GM12892 (cell line): ENCODE data around the gene ICE1.

Experiments used
- DNase-seq: peaks from one replicate; pipeline ENCODE4 v3.0.0; 2011; ENCODE audit not compliant: insufficient read length
- FAIRE-seq: peaks from 2 replicates; lab custom pipeline; 2011; peaks lifted over from hg19 to GRCh38; lab: Jason Lieb, UNC
- POLR2A ChIP-seq: IDR thresholded peaks from 2 replicates; pipeline ENCODE4 v1.6.1; 2011; ENCODE audit warnings: low read depth, low read length, control low read depth
- POLR2AphosphoS5 ChIP-seq: IDR thresholded peaks from 2 replicates; pipeline ENCODE4 v1.6.1; 2011; ENCODE audit warnings: low read depth, low read length, control low read depth
- TAF1 ChIP-seq: IDR thresholded peaks from 2 replicates; pipeline ENCODE4 v1.6.1; 2011; ENCODE audit warnings: low read depth, mild to moderate bottlenecking, control low read depth, low read length, borderline replicate concordance

Gene ICE1

GRCh38 chr5:5432020-5432707, 9.7 kb downstream of the ICE1 start:
- no peak for TF ChIP-seq TAF1
- no peak for TF ChIP-seq POLR2AphosphoS5
- TF ChIP-seq POLR2A, result no peak
- no peak for FAIRE-seq
- no peak for DNase-seq

GRCh38 chr5:5436203-5436760, 13.8 kb downstream of the ICE1 start:
- TF ChIP-seq TAF1 (no peak), POLR2A (no peak), POLR2AphosphoS5 (no peak)
- FAIRE-seq (no peak), DNase-seq (no peak)

DNA sequence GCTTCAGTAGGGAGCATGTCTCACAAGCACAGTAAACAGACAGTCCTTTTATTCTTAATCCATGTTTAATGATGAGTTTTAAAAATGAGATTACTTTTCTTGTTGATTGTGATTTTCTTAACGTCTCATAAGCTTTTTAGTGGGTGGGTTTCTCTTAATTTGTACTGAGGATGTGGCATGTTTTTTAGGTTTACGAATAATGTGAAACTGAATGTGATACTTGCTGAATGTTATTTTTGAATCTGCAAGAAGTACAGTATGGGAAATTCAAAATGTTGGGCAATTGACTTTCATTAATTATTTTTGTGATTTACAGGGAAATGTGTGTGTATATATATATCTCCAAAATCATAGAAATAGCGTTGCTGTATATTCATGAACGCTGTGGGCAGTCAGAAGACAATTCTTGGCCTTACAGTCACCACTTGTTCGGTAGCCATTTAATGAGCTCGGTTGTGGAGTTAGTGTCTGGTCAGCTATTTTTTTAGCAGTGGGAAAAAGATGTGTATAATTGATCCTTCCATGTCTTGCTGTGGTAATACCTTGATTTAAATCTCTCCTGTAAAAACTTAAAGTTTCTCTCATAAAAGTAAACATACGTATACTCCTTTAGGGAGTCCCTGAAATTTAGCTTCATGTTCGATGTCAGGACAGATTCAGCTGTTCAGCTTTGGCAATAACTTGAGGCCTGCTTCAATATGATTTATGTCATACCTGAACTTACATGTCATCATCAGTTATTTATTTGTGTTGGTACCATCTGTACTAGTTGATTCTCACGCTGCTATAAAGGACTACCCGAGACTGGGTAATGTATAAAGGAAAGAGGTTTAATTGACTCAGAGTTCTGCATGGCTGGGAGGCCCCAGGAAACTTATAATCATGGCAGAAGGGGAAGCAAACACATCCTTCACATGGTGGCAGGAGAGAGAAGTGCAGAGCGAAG, 15.0 kb downstream of the ICE1 start:
- DNase-seq, result no peak
- no peak for TF ChIP-seq POLR2AphosphoS5
- TF ChIP-seq POLR2A, result no peak
- TF ChIP-seq TAF1, result no peak
- FAIRE-seq, result no peak

DNA sequence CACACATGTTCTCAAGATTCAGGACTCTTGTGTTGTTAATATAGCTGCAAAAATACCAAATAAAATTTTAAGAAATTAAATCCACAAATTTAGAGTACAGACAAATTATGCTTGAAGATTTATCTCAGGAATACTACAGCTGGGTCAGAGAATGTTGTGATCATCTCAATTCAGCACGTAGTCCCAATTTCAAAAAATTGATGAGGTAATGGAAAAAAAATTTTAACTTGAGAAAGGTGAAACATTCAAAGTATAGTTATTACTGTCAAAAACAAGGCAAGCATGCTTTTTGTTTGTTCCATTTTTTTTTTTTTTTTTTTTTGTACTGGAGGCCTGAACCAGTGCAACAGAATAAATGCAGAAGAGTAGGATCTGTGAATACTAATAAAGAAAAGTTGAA, 29.4 kb downstream of the ICE1 start:
- TF ChIP-seq TAF1 (no peak), POLR2A (no peak), POLR2AphosphoS5 (no peak)
- FAIRE-seq, result no peak

DNA sequence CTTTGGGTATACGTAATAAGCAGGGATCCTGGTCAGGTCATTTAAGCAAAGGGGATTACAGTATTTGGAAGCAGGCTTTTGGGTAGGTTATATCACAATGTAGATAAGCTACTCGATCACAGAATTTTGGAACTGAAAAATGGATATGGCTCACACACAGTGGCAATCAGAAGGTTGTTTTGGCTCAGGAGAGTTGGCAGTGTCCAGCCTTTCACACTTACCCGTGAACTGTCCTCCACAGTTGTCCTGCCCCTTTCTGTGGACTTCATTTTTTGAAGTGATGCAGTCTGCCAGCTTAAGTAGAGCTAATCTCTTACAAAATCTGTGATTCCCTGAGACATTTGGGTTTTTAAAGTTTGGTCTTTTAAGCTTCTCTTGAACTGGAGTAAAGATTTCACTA, 30.7 kb downstream of the ICE1 start:
- DNase-seq, result no peak
- no peak for TF ChIP-seq TAF1
- TF ChIP-seq POLR2A, result no peak
- no peak for TF ChIP-seq POLR2AphosphoS5
- no peak for FAIRE-seq

More for the DNA sequence above, 29.4 kb downstream of the ICE1 start:
- DNase-seq, result no peak

- TF ChIP-seq POLR2A (no peak), TAF1 (no peak), POLR2AphosphoS5 (no peak)
- FAIRE-seq, result no peak
- no peak for DNase-seq
These were observed 31.9 kb downstream of the ICE1 start for GRCh38 chr5:5454391-5454790.

DNA sequence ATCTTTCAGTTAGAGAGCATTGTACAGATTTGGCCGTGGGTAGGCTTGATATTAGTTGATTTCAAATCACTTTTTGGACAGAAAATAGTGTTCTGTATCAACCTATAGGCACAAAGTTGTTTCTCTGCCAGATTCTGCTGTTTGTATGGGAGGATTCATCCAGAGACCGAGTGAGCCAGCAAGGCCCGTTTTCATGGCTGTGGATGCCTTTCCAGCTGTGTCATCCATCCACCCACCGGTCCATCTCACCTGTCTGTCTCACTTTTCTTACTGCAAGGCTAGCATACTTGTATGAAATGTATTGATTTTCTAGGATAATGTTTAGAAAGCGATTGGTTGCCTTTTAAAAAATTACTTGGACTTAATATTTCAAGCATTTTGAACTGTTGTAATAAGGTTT, 34.4 kb downstream of the ICE1 start:
- DNase-seq (no peak), FAIRE-seq (no peak)
- TF ChIP-seq POLR2A (no peak), TAF1 (no peak), POLR2AphosphoS5 (no peak)

- TF ChIP-seq TAF1, result no peak
- no peak for TF ChIP-seq POLR2AphosphoS5
- TF ChIP-seq POLR2A, result no peak
- DNase-seq (no peak), FAIRE-seq (no peak)
These were observed 37.8 kb downstream of the ICE1 start for GRCh38 chr5:5460311-5460710.

GRCh38 chr5:5461012-5461411, 38.5 kb downstream of the ICE1 start:
- TF ChIP-seq TAF1, result no peak
- TF ChIP-seq POLR2AphosphoS5, result no peak
- no peak for TF ChIP-seq POLR2A
- FAIRE-seq (no peak), DNase-seq (no peak)

GRCh38 chr5:5464036-5464715, 41.7 kb downstream of the ICE1 start:
- DNase-seq (no peak), FAIRE-seq (no peak)
- TF ChIP-seq TAF1 (no peak), POLR2AphosphoS5 (no peak), POLR2A (no peak)

DNA sequence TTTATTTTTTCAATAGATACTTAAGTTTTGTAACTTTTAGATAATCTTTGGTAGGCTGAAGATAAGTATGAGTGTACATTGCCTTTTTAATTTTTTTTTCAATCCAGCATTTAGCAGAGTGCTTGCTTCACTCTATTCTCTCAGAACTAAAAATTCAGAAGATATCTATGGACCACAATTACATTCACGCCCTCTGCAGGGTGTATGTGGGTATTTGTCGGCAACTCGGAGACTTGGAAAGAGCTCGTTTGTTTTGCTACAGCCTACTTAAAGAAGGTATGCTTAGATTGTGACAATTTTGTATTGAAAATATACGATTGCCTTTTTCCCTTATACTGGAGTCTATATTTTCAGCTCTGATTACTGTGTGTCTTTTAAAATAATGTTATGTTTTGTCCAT, 43.8 kb downstream of the ICE1 start:
- FAIRE-seq, result no peak
- TF ChIP-seq POLR2AphosphoS5, result no peak
- no peak for TF ChIP-seq POLR2A
- no peak for TF ChIP-seq TAF1
- no peak for DNase-seq

DNA sequence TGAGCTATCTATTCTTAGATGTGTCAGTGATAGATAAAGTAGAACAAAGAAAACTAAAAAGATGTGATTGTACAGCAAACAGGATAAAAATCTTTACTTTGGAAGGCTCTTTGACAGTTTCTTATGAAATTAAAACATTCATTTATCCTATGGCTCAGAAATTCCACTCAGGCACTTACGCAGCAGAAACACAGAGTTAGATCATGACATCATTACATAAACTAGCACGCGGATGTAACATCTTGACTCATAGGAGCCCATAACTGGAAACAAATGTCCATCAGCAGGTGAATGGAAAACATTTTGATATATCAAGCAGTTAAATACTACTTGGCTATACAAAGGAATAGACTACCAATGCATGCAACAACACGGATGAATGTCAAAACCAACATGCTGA, 45.3 kb downstream of the ICE1 start:
- FAIRE-seq, result no peak
- no peak for DNase-seq
- no peak for TF ChIP-seq POLR2A
- TF ChIP-seq POLR2AphosphoS5, result no peak
- no peak for TF ChIP-seq TAF1
